ENCODE results near the gene LEFTY1.
A peak's percentile ranks its signal among the peaks of the same experiment; 100 is the strongest.

The LEFTY1 gene

GRCh38 chr1:225846331-225847310, 42.3 kb downstream of the LEFTY1 start:
- CTCF ChIA-PET, result interaction anchor here (0.8 to 2.8 kb wide), 10 partner anchors 8 to 372 kb away, joined by 3 to 11 read pairs (median 4); no protein-coding TSS in a partner anchor
- DNase-seq, result no peak
- Histone ChIP-seq H3K27me3 (replicated peaks in 2 of 5; ENCODE audit: control insufficient read depth in 4 of 5, insufficient read depth in 5 of 5, low read length in 4 of 5) (no peaks in the 10 kb centered on the region), H3K27ac (ENCODE audit: insufficient read depth in 1 of 2, low read depth in 1 of 2, low read length in 2 of 2, poor library complexity in 1 of 2, severe bottlenecking in 2 of 2) (no peak overlapping the region), H3K9me3 (ENCODE audit: control extremely low read depth in 1 of 5, control insufficient read depth in 4 of 5, insufficient read depth in 2 of 5, low read depth in 1 of 5, low read length in 4 of 5) (no peaks in the 10 kb centered on the region), H3K4me1 (ENCODE audit: control extremely low read depth in 1 of 4, control insufficient read depth in 4 of 4, insufficient read depth in 4 of 4, low read length in 3 of 4) (peaks cover 0 to 6% (median 2%) of the 10 kb centered on the region in 4 experiments), H3K36me3 (ENCODE audit: control insufficient read depth in 4 of 4, insufficient read depth in 4 of 4, low read length in 3 of 4) (peaks cover 14 to 60% (median 33%) of the 10 kb centered on the region in 4 experiments), H3K4me3 (ENCODE audit: control insufficient read depth in 1 of 7, extremely low read depth in 1 of 7, insufficient read depth in 4 of 7, low read depth in 2 of 7, low read length in 6 of 7) (no peak overlapping the region)
- POLR2A ChIA-PET, result no interaction called here
- whole genome bisulfite sequencing (ENCODE audit: insufficient coverage), result 98% methylated on average over 15 of the region's 20 CpGs

GRCh38 chr1:225845571-225846259, 43.2 kb downstream of the LEFTY1 start:
- Histone ChIP-seq H3K4me1 (ENCODE audit: control extremely low read depth in 1 of 4, control insufficient read depth in 4 of 4, insufficient read depth in 4 of 4, low read length in 3 of 4) (peaks cover 0 to 6% (median 2%) of the 10 kb centered on the region in 4 experiments), H3K27me3 (replicated peaks in 2 of 5; ENCODE audit: control insufficient read depth in 4 of 5, insufficient read depth in 5 of 5, low read length in 4 of 5) (no peaks in the 10 kb centered on the region), H3K9me3 (ENCODE audit: control extremely low read depth in 1 of 5, control insufficient read depth in 4 of 5, insufficient read depth in 2 of 5, low read depth in 1 of 5, low read length in 4 of 5) (no peaks in the 10 kb centered on the region), H3K4me3 (ENCODE audit: control insufficient read depth in 1 of 7, extremely low read depth in 1 of 7, insufficient read depth in 4 of 7, low read depth in 2 of 7, low read length in 6 of 7) (no peak overlapping the region), H3K27ac (ENCODE audit: insufficient read depth in 1 of 2, low read depth in 1 of 2, low read length in 2 of 2, poor library complexity in 1 of 2, severe bottlenecking in 2 of 2) (no peak overlapping the region), H3K36me3 (ENCODE audit: control insufficient read depth in 4 of 4, insufficient read depth in 4 of 4, low read length in 3 of 4) (peaks cover 14 to 53% (median 28%) of the 10 kb centered on the region in 4 experiments)
- 92% methylated on average over 13 of the region's 13 CpGs for WGBS (ENCODE audit: insufficient coverage)
- ChIA-PET POLR2A (no interaction called here), CTCF (interaction anchor here (0.7 to 2.8 kb wide), 12 partner anchors 9 to 371 kb away, joined by 3 to 11 read pairs (median 3); no protein-coding TSS in a partner anchor)
- peak; percentile 53 to 70 (median 68) for DNase-seq

GRCh38 chr1:225845097-225845496, 43.8 kb downstream of the LEFTY1 start:
- DNase-seq, result no peak
- POLR2A ChIA-PET, result no interaction called here
- Histone ChIP-seq H3K27me3 (replicated peaks in 2 of 5; ENCODE audit: control insufficient read depth in 4 of 5, insufficient read depth in 5 of 5, low read length in 4 of 5) (no peaks in the 10 kb centered on the region), H3K27ac (ENCODE audit: insufficient read depth in 1 of 2, low read depth in 1 of 2, low read length in 2 of 2, poor library complexity in 1 of 2, severe bottlenecking in 2 of 2) (no peak overlapping the region), H3K4me3 (ENCODE audit: control insufficient read depth in 1 of 7, extremely low read depth in 1 of 7, insufficient read depth in 4 of 7, low read depth in 2 of 7, low read length in 6 of 7) (no peak overlapping the region), H3K36me3 (ENCODE audit: control insufficient read depth in 4 of 4, insufficient read depth in 4 of 4, low read length in 3 of 4) (peaks cover 14 to 48% (median 28%) of the 10 kb centered on the region in 4 experiments), H3K4me1 (ENCODE audit: control extremely low read depth in 1 of 4, control insufficient read depth in 4 of 4, insufficient read depth in 4 of 4, low read length in 3 of 4) (peaks cover 0 to 5% (median 2%) of the 10 kb centered on the region in 4 experiments), H3K9me3 (ENCODE audit: control extremely low read depth in 1 of 5, control insufficient read depth in 4 of 5, insufficient read depth in 2 of 5, low read depth in 1 of 5, low read length in 4 of 5) (no peaks in the 10 kb centered on the region)
- CTCF ChIA-PET, result interaction anchor here (0.7 to 2.8 kb wide), 6 partner anchors 10 to 371 kb away, joined by 3 to 11 read pairs (median 4); no protein-coding TSS in a partner anchor
- 98% methylated on average over 12 of the region's 14 CpGs for WGBS (ENCODE audit: insufficient coverage)

- H3K4me1 ChIP-seq (ENCODE audit: control extremely low read depth in 1 of 4, control insufficient read depth in 4 of 4, insufficient read depth in 4 of 4, low read length in 3 of 4), result no peaks in the 10 kb centered on the region
- 93% methylated on average over 17 of the region's 18 CpGs for WGBS (ENCODE audit: insufficient coverage)
- ChIA-PET CTCF (interaction anchor here (0.7 to 2.8 kb wide), 7 partner anchors 11 to 370 kb away, joined by 3 to 11 read pairs (median 4); no protein-coding TSS in a partner anchor), POLR2A (no interaction called here)
- no peak for DNase-seq
- no peaks in the 10 kb centered on the region for H3K27me3 ChIP-seq (replicated peaks in 2 of 5; ENCODE audit: control insufficient read depth in 4 of 5, insufficient read depth in 5 of 5, low read length in 4 of 5)
- peaks cover 13 to 44% (median 24%) of the 10 kb centered on the region in 4 experiments for H3K36me3 ChIP-seq (ENCODE audit: control insufficient read depth in 4 of 4, insufficient read depth in 4 of 4, low read length in 3 of 4)
- H3K4me3 ChIP-seq (ENCODE audit: control insufficient read depth in 1 of 7, extremely low read depth in 1 of 7, insufficient read depth in 4 of 7, low read depth in 2 of 7, low read length in 6 of 7), result no peak overlapping the region
- no peaks in the 10 kb centered on the region for H3K9me3 ChIP-seq (ENCODE audit: control extremely low read depth in 1 of 5, control insufficient read depth in 4 of 5, insufficient read depth in 2 of 5, low read depth in 1 of 5, low read length in 4 of 5)
- no peak overlapping the region for H3K27ac ChIP-seq (ENCODE audit: insufficient read depth in 1 of 2, low read depth in 1 of 2, low read length in 2 of 2, poor library complexity in 1 of 2, severe bottlenecking in 2 of 2)
These were observed 44.5 kb downstream of the LEFTY1 start for GRCh38 chr1:225844236-225845061.

- CTCF ChIA-PET, result interaction anchor here (1.3 to 1.7 kb wide), 2 partner anchors 15 to 34 kb away, joined by 4 to 6 read pairs; no protein-coding TSS in a partner anchor
- WGBS (ENCODE audit: insufficient coverage), result 86% methylated on average over 6 of the region's 6 CpGs
- peaks cover 6 to 34% (median 22%) of the 10 kb centered on the region in 4 experiments for H3K36me3 ChIP-seq (ENCODE audit: control insufficient read depth in 4 of 4, insufficient read depth in 4 of 4, low read length in 3 of 4)
- no peak overlapping the region for H3K27ac ChIP-seq (ENCODE audit: insufficient read depth in 1 of 2, low read depth in 1 of 2, low read length in 2 of 2, poor library complexity in 1 of 2, severe bottlenecking in 2 of 2)
- no peaks in the 10 kb centered on the region for H3K9me3 ChIP-seq (ENCODE audit: control extremely low read depth in 1 of 5, control insufficient read depth in 4 of 5, insufficient read depth in 2 of 5, low read depth in 1 of 5, low read length in 4 of 5)
- POLR2A ChIA-PET, result no interaction called here
- H3K4me1 ChIP-seq (ENCODE audit: control extremely low read depth in 1 of 4, control insufficient read depth in 4 of 4, insufficient read depth in 4 of 4, low read length in 3 of 4), result no peaks in the 10 kb centered on the region
- no peaks in the 10 kb centered on the region for H3K27me3 ChIP-seq (replicated peaks in 2 of 5; ENCODE audit: control insufficient read depth in 4 of 5, insufficient read depth in 5 of 5, low read length in 4 of 5)
- no peak overlapping the region for H3K4me3 ChIP-seq (ENCODE audit: control insufficient read depth in 1 of 7, extremely low read depth in 1 of 7, insufficient read depth in 4 of 7, low read depth in 2 of 7, low read length in 6 of 7)
- DNase-seq, result no peak
These were observed 45.5 kb downstream of the LEFTY1 start for GRCh38 chr1:225843426-225843795.

- POLR2A ChIA-PET, result no interaction called here
- H3K4me3 ChIP-seq (ENCODE audit: control insufficient read depth in 1 of 7, extremely low read depth in 1 of 7, insufficient read depth in 4 of 7, low read depth in 2 of 7, low read length in 6 of 7), result no peak overlapping the region
- no peaks in the 10 kb centered on the region for H3K9me3 ChIP-seq (ENCODE audit: control extremely low read depth in 1 of 5, control insufficient read depth in 4 of 5, insufficient read depth in 2 of 5, low read depth in 1 of 5, low read length in 4 of 5)
- no peak overlapping the region for H3K27ac ChIP-seq (ENCODE audit: insufficient read depth in 1 of 2, low read depth in 1 of 2, low read length in 2 of 2, poor library complexity in 1 of 2, severe bottlenecking in 2 of 2)
- CTCF ChIA-PET, result interaction anchor here (1.3 to 1.7 kb wide), 2 partner anchors 15 to 35 kb away, joined by 4 to 6 read pairs; no protein-coding TSS in a partner anchor
- H3K27me3 ChIP-seq (replicated peaks in 2 of 5; ENCODE audit: control insufficient read depth in 4 of 5, insufficient read depth in 5 of 5, low read length in 4 of 5), result no peaks in the 10 kb centered on the region
- H3K36me3 ChIP-seq (ENCODE audit: control insufficient read depth in 4 of 4, insufficient read depth in 4 of 4, low read length in 3 of 4), result peaks cover 6 to 29% (median 19%) of the 10 kb centered on the region in 4 experiments
- no peaks in the 10 kb centered on the region for H3K4me1 ChIP-seq (ENCODE audit: control extremely low read depth in 1 of 4, control insufficient read depth in 4 of 4, insufficient read depth in 4 of 4, low read length in 3 of 4)
- WGBS (ENCODE audit: insufficient coverage), result 93% methylated on average over 6 of the region's 6 CpGs
- no peak for DNase-seq
These were observed 46.0 kb downstream of the LEFTY1 start for GRCh38 chr1:225842788-225843425.
